Pancreas (tissue), 10 donors: Measurements from ENCODE around the gene FBXO7. TPM values are rescaled to one million over a fixed set of nuclear protein-coding genes. Genes with fewer than 3 reads are reported as not detected.

Experiments used
- ATAC-seq, 4 donors: fragments of 200-7000 bp; cut with Tn5 transposase; one replicate each; pipeline versions ENCODE4 v1.8.0 to v1.9.1; 2020; ENCODE audit warnings: mild to moderate bottlenecking in 4 of 4, moderate library complexity in 4 of 4
- DNase-seq, 6 donors: peaks; one replicate each; pipeline ENCODE4 v3.0.0-alpha.2; 2020
- FAIRE-seq: peaks from 2 replicates; lab custom pipeline; 2012; peaks lifted over from hg19 to GRCh38; lab: Jason Lieb, UNC
- H3K27ac ChIP-seq, 4 donors: fragments of 200-600 bp; sonication (generic); 1 replicate in 3 of 4; 2 replicates in 1 of 4; pipeline versions ENCODE4 v1.5.0 to v1.8.0; 2020
- H3K27me3 ChIP-seq, 4 donors: fragments of 200-600 bp; one replicate each; pipeline ENCODE4 v1.8.0; 2021
- H3K36me3 ChIP-seq, 3 donors: fragments of 200-600 bp; sonication (generic) in 1 of 3; one replicate each; pipeline versions ENCODE4 v1.5.0 to v1.8.0; 2020 to 2021
- H3K4me1 ChIP-seq, 3 donors: fragments of 200-600 bp; one replicate each; pipeline ENCODE4 v1.8.0; 2021
- H3K4me3 ChIP-seq, 4 donors: fragments of 200-600 bp; sonication (generic) in 2 of 4; one replicate each; pipeline versions ENCODE4 v1.5.0 to v1.8.0; 2020 to 2021
- H3K9me3 ChIP-seq, 4 donors: fragments of 200-600 bp; one replicate each; pipeline ENCODE4 v1.8.0; 2021
- WGBS, 2 donors: extraction: QIAGEN DNeasy Blood & Tissue Kit; methylation state at CpG; one replicate each; pipeline ENCODE4 v1.1.7; 2013; 5-methylcytosine and 5-hydroxymethylcytosine counted together
- intact Hi-C, 3 donors: fragments of 100-400 bp; cut with DNase I; formaldehyde crosslinking; loops; one replicate each; pipeline versions ENCODE4 v1.11.1 to v1.14.2; 2022
- polyA plus RNA-seq, 2 donors: library from polyadenylated mRNA; stranded (reverse); fragments of 200-250 nt; gene quantifications; one replicate each; pipeline ENCODE4 v1.2.3, GENCODE V29; 2013
- total RNA-seq, 6 donors: library from RNA; stranded (reverse); fragmentation: NEBNext Ultra II Directional in 4 of 6; extraction: Animal tissue kit (Norgen Biotek cat#: 25700) in 4 of 6; gene quantifications; one replicate each; pipeline versions ENCODE4 v1.2.1 to v1.2.4, GENCODE V29; 2021 to 2023
- TF ChIP-seq, protein P1 (sequence below), 4 donors: fragments of 200-600 bp; sonication (generic) in 3 of 4; IDR thresholded peaks; one replicate each; pipeline versions ENCODE4 v1.5.0 to v1.8.0; 2021; ENCODE audit warnings: antibody characterized with exemption in 4 of 4
- donor health status: healthy with polysubstance abuse.
- donor health status: DM: no; HTN: no; CAD: no; lungs with moderate emphysema.
- donor health status: DM: no; HTN: no; CAD: no.
- donor health status: control.
- donor health status: control.
- donor health status: Bipolar disorder and iron deficiency.
- donor health status: DM: yes; HTN: yes; CAD: no.
- donor health status: DM: no; HTN: no; CAD: no.
- donor health status: DM: no; HTN: no; CAD: no.
- donor health status: DM: yes; HTN: yes; CAD: no.

Gene FBXO7
- total and polyA plus RNA-seq, 8 donors: 22.5 to 57.0 (median 28.7) TPM

DNA sequence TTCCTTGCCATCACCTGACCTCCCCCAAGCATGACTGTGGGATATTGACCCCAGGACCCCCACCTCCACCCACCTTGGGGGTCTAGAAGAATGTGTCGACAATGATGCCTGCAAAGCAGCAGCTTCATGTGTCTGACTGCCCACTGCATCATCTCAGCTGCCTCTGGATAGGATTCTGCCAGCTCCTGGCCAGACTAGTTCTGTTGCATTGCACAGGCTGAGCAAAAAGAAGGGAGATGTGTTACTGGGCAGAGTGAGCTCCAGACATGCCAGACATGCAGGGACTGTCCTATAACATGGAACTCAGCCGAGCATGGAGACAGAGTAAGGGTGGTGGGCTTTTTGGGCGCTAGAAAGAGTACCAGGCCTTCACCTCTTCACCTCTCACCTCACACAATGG is 36.7 kb downstream of the FBXO7 start:
- WGBS, 2 donors: 58 to 68% methylated on average over 3 of the region's 3 CpGs
- TF ChIP-seq, protein P1, sequence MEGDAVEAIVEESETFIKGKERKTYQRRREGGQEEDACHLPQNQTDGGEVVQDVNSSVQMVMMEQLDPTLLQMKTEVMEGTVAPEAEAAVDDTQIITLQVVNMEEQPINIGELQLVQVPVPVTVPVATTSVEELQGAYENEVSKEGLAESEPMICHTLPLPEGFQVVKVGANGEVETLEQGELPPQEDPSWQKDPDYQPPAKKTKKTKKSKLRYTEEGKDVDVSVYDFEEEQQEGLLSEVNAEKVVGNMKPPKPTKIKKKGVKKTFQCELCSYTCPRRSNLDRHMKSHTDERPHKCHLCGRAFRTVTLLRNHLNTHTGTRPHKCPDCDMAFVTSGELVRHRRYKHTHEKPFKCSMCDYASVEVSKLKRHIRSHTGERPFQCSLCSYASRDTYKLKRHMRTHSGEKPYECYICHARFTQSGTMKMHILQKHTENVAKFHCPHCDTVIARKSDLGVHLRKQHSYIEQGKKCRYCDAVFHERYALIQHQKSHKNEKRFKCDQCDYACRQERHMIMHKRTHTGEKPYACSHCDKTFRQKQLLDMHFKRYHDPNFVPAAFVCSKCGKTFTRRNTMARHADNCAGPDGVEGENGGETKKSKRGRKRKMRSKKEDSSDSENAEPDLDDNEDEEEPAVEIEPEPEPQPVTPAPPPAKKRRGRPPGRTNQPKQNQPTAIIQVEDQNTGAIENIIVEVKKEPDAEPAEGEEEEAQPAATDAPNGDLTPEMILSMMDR (IDR thresholded peaks at IDR 0.05): no peak
- H3K9me3 ChIP-seq: no peaks in the 10 kb centered on the region
- no peaks in the 10 kb centered on the region for H3K36me3 ChIP-seq
- no peak overlapping the region for H3K4me3 ChIP-seq
- intact Hi-C loops: no loop called here
- DNase-seq (no peak), FAIRE-seq (no peak), ATAC-seq (no peak)
- H3K27ac ChIP-seq: no peak overlapping the region
- no peaks in the 10 kb centered on the region for H3K4me1 ChIP-seq
- no peaks in the 10 kb centered on the region for H3K27me3 ChIP-seq

DNA sequence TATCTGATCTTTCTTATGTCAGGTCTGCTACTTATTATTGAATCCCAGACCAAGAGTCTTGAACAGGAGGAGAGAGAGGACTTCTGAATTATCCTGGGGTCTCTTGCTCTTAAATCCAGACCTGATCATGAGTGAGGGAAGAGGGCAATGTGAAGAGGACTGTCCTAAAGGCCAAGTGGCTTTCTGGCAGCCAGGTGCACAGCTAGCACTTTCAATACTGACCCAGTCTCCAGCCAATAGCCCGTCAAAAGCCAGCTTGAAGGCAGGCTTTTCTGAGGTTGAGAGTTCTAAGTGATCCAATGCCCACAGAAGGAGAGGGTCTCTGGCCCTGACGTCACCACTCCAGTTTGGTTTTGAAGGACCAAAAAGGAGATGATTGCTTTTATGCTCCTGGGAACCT is 37.2 kb downstream of the FBXO7 start:
- ATAC-seq (no peak), DNase-seq (no peak), FAIRE-seq (no peak)
- Histone ChIP-seq H3K4me1 (no peaks in the 10 kb centered on the region), H3K27ac (no peak overlapping the region), H3K9me3 (no peaks in the 10 kb centered on the region), H3K27me3 (no peaks in the 10 kb centered on the region), H3K36me3 (no peaks in the 10 kb centered on the region), H3K4me3 (no peak overlapping the region)
- TF ChIP-seq, protein P1 (IDR thresholded peaks at IDR 0.05): no peak
- intact Hi-C loops: no loop called here
- 48 to 66% methylated on average over 2 of the region's 2 CpGs for WGBS, 2 donors

DNA sequence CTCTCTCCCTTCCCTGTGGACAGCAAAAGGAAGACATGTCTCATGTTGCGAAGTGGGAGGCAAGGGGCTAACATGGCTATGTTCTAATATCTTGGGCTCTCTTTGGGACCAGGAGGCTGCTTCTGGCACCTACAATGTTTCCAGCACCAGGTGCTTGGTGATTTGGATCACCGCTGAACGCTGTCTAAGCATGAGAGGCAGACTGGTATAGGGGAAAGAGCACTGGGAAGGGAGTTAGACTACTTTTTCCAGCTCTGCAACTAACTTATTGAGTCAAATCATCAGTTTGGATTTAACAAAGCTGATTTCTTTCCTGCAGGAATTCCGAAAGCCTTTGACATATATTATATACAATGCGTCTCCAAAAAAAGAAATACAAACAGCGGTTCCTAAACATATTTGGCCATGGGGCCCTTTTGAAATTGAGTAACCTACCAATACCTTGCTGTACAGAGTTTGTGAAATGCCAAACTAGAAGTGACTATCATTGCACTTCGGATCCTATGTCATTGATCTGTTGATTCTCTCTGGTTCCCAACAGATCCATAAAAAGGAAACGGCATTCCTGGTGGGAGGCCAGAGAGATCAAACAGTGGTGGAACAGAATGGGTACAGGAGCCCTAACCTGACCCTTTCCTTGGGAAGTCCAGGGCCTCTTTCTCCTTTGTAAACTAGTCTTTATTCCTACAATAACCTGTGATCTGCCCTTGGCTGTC is 37.8 kb downstream of the FBXO7 start:
- Histone ChIP-seq H3K27ac (no peak overlapping the region), H3K4me1 (no peaks in the 10 kb centered on the region), H3K36me3 (no peaks in the 10 kb centered on the region), H3K4me3 (no peak overlapping the region), H3K27me3 (no peaks in the 10 kb centered on the region), H3K9me3 (no peaks in the 10 kb centered on the region)
- WGBS, 2 donors: 81 to 86% methylated on average over 8 of the region's 8 CpGs
- FAIRE-seq (no peak), ATAC-seq (no peak), DNase-seq (no peak)
- intact Hi-C loops: no loop called here
- TF ChIP-seq, protein P1 (IDR thresholded peaks at IDR 0.05): no peak

DNA sequence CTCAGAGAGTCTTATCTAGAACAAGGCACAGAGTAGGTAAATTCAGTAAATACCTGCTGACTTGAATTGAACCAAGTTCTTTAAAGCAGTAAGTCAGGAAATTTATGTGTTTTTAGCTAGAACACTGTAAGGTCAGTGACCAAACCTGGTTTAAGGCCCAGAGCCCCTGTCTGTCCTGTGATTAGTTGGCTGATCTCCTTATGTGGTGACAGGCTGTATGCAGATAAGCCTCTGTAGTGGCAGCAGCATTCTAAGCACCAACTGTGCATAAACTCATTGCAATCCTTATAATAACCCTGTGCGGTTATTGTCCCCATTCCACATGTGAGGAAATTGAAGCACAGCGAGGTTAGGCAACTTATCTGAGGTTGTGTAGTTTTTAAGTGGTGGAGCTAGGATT is 40.5 kb downstream of the FBXO7 start:
- Histone ChIP-seq H3K27ac (no peak overlapping the region), H3K9me3 (no peaks in the 10 kb centered on the region), H3K4me1 (no peaks in the 10 kb centered on the region), H3K36me3 (no peaks in the 10 kb centered on the region), H3K4me3 (no peak overlapping the region), H3K27me3 (no peaks in the 10 kb centered on the region)
- ATAC-seq: no peak
- no peak for FAIRE-seq
- no peak for DNase-seq
- intact Hi-C loops: no loop called here
- TF ChIP-seq, protein P1 (IDR thresholded peaks at IDR 0.05): no peak
- 97 to 98% methylated on average over 2 of the region's 2 CpGs for WGBS, 2 donors

DNA sequence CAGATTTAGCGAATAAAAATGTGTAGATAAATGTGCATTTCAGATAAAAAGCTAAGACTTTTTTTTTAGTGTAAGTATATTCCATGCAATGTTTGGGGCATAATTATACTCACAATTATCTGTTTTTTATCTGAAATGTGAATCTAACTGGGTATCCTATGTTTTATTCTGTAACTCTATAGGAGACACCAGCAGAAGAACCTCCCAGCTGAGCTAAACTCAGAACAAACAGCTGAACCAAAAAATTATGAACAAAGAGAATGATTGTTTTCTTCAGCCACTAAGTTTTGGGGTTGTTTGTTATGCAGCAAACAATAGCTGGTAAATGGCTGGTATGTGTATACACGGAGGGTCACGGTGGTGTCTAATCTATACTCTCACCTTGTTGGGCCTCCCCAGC is 42.9 kb downstream of the FBXO7 start:
- Histone ChIP-seq H3K27ac (no peak overlapping the region), H3K4me3 (no peak overlapping the region), H3K27me3 (no peaks in the 10 kb centered on the region), H3K9me3 (no peaks in the 10 kb centered on the region), H3K36me3 (no peaks in the 10 kb centered on the region), H3K4me1 (no peaks in the 10 kb centered on the region)
- 93 to 98% methylated on average over 3 of the region's 3 CpGs for WGBS, 2 donors
- intact Hi-C loops: no loop called here
- TF ChIP-seq, protein P1 (IDR thresholded peaks at IDR 0.05): no peak
- FAIRE-seq: no peak
- no peak for DNase-seq
- ATAC-seq: no peak
